HCT116 (cell line): ENCODE data around the gene GRIK4. TPM values are rescaled to one million over a fixed set of nuclear protein-coding genes. Genes with fewer than 3 reads are reported as not detected.

Source experiments
- ATAC-seq: fragments of 200-7000 bp; cut with Tn5 transposase; 2 replicates; pipeline ENCODE4 v1.9.1; 2020; ENCODE audit warnings: mild to moderate bottlenecking, moderate library complexity
- BruUV-seq: library from RNA; stranded (reverse); fragments of 400-500 nt; replicated peaks from 2 replicates; lab custom pipeline; 2021; lab: Mats Ljungman, UMichigan
- CTCF ChIA-PET: fragments of 300-600 bp; sonication (Branson Sonifier 250); formaldehyde crosslinking; loops from one replicate; lab custom pipeline; 2021; ENCODE audit warnings: antibody characterized with exemption; lab: Charles Lee
- POLR2A ChIA-PET: fragments of 300-600, 350-600 bp; sonication (Branson Sonifier 250); formaldehyde crosslinking; loops from one replicate; lab custom pipeline; 2021; ENCODE audit warnings: antibody characterized with exemption; lab: Charles Lee
- RAD21 ChIA-PET, 2 experiments: fragments of 300-600 bp; sonication (Branson Sonifier 250); formaldehyde crosslinking; loops; one replicate each; lab custom pipeline; 2023; ENCODE audit warnings: low total read pairs in 2 of 2; ENCODE audit not compliant: uncharacterized antibody in 2 of 2, unreplicated experiment in 2 of 2, low non-redundant PET in 1 of 2; lab: Charles Lee
- DNase-seq: peaks from one replicate; pipeline ENCODE4 v3.0.0-alpha.2; 2010; ENCODE audit warnings: low read depth, low spot score
- H2AFZ ChIP-seq: fragments of 200-600 bp; shearing (Covaris generic), sonication (generic); 2 replicates; pipeline ENCODE4 v1.6.1; 2017; ENCODE audit warnings: low read depth, mixed run types, mixed read lengths, antibody characterized with exemption, low read length; ENCODE audit not compliant: poor library complexity, severe bottlenecking
- H3K27ac ChIP-seq: 2 replicates; pipeline ENCODE4 v1.5.1; 2012; ENCODE audit warnings: low read depth, low read length
- H3K27me3 ChIP-seq: fragments of 200-600 bp; sonication (generic); 2 replicates; pipeline ENCODE4 v1.6.1; 2016; ENCODE audit warnings: mixed run types, low read length, mixed read lengths; ENCODE audit not compliant: insufficient read depth
- H3K36me3 ChIP-seq, 2 experiments: fragments of 200-500 bp in 1 of 2; fragments of 200-600 bp in 1 of 2; sonication (Bioruptor generic) in 1 of 2; sonication (generic) in 1 of 2; 2 replicates each; pipeline versions ENCODE4 v1.5.1 to v1.6.1; 2014 to 2016; ENCODE audit warnings: low read length in 2 of 2, inconsistent platforms in 1 of 2, mixed read lengths in 1 of 2, mixed run types in 1 of 2; ENCODE audit not compliant: insufficient read depth in 2 of 2, control insufficient read depth in 1 of 2
- H3K4me1 ChIP-seq, 2 experiments: fragments of 200-600 bp in 1 of 2; sonication (generic) in 1 of 2; 2 replicates each; pipeline versions ENCODE4 v1.5.1 to v1.6.1; 2012 to 2017; ENCODE audit warnings: low read length in 2 of 2, inconsistent platforms in 1 of 2, mild to moderate bottlenecking in 1 of 2, mixed read lengths in 1 of 2, mixed run types in 1 of 2, moderate library complexity in 1 of 2; ENCODE audit not compliant: insufficient read depth in 2 of 2, control insufficient read depth in 1 of 2
- H3K4me2 ChIP-seq: fragments of 200-600 bp; sonication (generic); 2 replicates; pipeline ENCODE4 v1.6.1; 2017; ENCODE audit warnings: mixed run types, low read length, mixed read lengths
- H3K4me3 ChIP-seq, 2 experiments: fragments of 200-600 bp in 1 of 2; sonication (generic) in 1 of 2; replicated peaks in 1 of 2; 2 replicates each; pipeline ENCODE4 v1.5.1; 2011 to 2016; ENCODE audit warnings: low read length in 2 of 2, control low read depth in 1 of 2, low read depth in 1 of 2, mild to moderate bottlenecking in 1 of 2, mixed read lengths in 1 of 2, mixed run types in 1 of 2
- H3K79me2 ChIP-seq: fragments of 200-600 bp; sonication (generic); 2 replicates; pipeline ENCODE4 v1.6.1; 2017; ENCODE audit warnings: mild to moderate bottlenecking, mixed run types, low read length, moderate library complexity, mixed read lengths; ENCODE audit not compliant: insufficient read depth
- H3K9ac ChIP-seq: fragments of 200-600 bp; sonication (generic); 2 replicates; pipeline ENCODE4 v1.6.1; 2016; ENCODE audit warnings: low read length, mixed read lengths
- H3K9me2 ChIP-seq: fragments of 200-600 bp; sonication (generic), shearing (Covaris generic); 2 replicates; pipeline ENCODE4 v1.6.1; 2017; ENCODE audit warnings: mixed run types, mild to moderate bottlenecking, moderate library complexity; ENCODE audit not compliant: insufficient read depth
- H3K9me3 ChIP-seq, 2 experiments: fragments of 200-500 bp in 1 of 2; fragments of 200-600 bp in 1 of 2; sonication (Bioruptor generic) in 1 of 2; sonication (generic) in 1 of 2; 2 replicates each; pipeline ENCODE4 v1.6.1; 2014 to 2017; ENCODE audit warnings: low read length in 2 of 2, mixed read lengths in 2 of 2, inconsistent platforms in 1 of 2, low read depth in 1 of 2, mild to moderate bottlenecking in 1 of 2, mixed run types in 1 of 2, moderate library complexity in 1 of 2; ENCODE audit not compliant: control insufficient read depth in 1 of 2, insufficient read depth in 1 of 2
- H4K20me1 ChIP-seq: fragments of 200-600 bp; sonication (generic), shearing (Covaris generic); 2 replicates; pipeline ENCODE4 v1.6.1; 2017; ENCODE audit warnings: mixed run types, mild to moderate bottlenecking, moderate library complexity; ENCODE audit not compliant: insufficient read depth
- CBX3 ChIP-seq: IDR thresholded peaks from 2 replicates; pipeline ENCODE4 v1.6.1; 2012; ENCODE audit warnings: low read depth
- CEBPB ChIP-seq: IDR thresholded peaks from 2 replicates; pipeline ENCODE4 v1.6.1; 2012; ENCODE audit warnings: low read depth
- EGR1 ChIP-seq: IDR thresholded peaks from 2 replicates; pipeline ENCODE4 v1.6.1; 2012; ENCODE audit warnings: low read depth
- ELF1 ChIP-seq: IDR thresholded peaks from 2 replicates; pipeline ENCODE4 v1.6.1; 2012; ENCODE audit warnings: low read depth, borderline replicate concordance
- EZH2 ChIP-seq: fragments of 200-600 bp; sonication (generic); IDR thresholded peaks from 2 replicates; pipeline ENCODE4 v1.6.1; 2017; ENCODE audit warnings: antibody characterized with exemption, mixed run types
- POLR2A ChIP-seq: IDR thresholded peaks from 2 replicates; pipeline ENCODE4 v1.7.0; 2011; ENCODE audit warnings: borderline replicate concordance; ENCODE audit not compliant: insufficient read depth, insufficient read length; ENCODE audit errors: extremely low read depth
- POLR2AphosphoS5 ChIP-seq: IDR thresholded peaks from 2 replicates; pipeline ENCODE4 v1.6.1; 2011; ENCODE audit warnings: mild to moderate bottlenecking, low read depth, low read length, moderate library complexity
- RAD21 ChIP-seq: IDR thresholded peaks from 2 replicates; pipeline ENCODE4 v1.6.1; 2012; ENCODE audit warnings: low read depth, mild to moderate bottlenecking
- SIN3A ChIP-seq: IDR thresholded peaks from 2 replicates; pipeline ENCODE4 v1.6.1; 2012; ENCODE audit warnings: low read depth
- SP1 ChIP-seq: IDR thresholded peaks from 2 replicates; pipeline ENCODE4 v1.6.1; 2012; ENCODE audit warnings: low read depth
- SRF ChIP-seq: IDR thresholded peaks from 2 replicates; pipeline ENCODE4 v1.6.1; 2012; ENCODE audit warnings: low read depth
- TCF7L2 ChIP-seq: IDR thresholded peaks from 2 replicates; pipeline ENCODE4 v1.7.0; 2011; ENCODE audit warnings: borderline replicate concordance, inconsistent platforms; ENCODE audit not compliant: insufficient read depth, insufficient read length; ENCODE audit errors: extremely low read depth
- ZFX ChIP-seq: fragments of 450-650 bp; IDR thresholded peaks from 2 replicates; pipeline ENCODE4 v1.6.1; 2017
- ZNF274 ChIP-seq: fragments of 200-500 bp; sonication (Bioruptor generic); IDR thresholded peaks from 2 replicates; pipeline ENCODE4 v1.6.1; 2014; ENCODE audit warnings: mild to moderate bottlenecking, low read depth, low read length, inconsistent platforms
- intact Hi-C: fragments of 100-400 bp; cut with micrococcal nuclease; formaldehyde crosslinking; loops from 2 replicates; pipeline ENCODE4 v1.10.0; 2022
- total RNA-seq: library from RNA; stranded (reverse); gene quantifications from one replicate; pipeline ENCODE4 v1.2.1, GENCODE V29; 2021; ENCODE audit not compliant: unreplicated experiment
- TF ChIP-seq, protein P1 (sequence below): IDR thresholded peaks from 2 replicates; pipeline ENCODE4 v1.6.1; 2012
- TF ChIP-seq, protein P2 (sequence below), 3 experiments: fragments of 200-600 bp in 1 of 3; sonication (generic) in 1 of 3; IDR thresholded peaks in 2 of 3; conservative IDR thresholded peaks in 1 of 3; 2 replicates each; pipeline ENCODE4 v1.5.1; 2012 to 2017; ENCODE audit warnings: low read depth in 2 of 3, low read length in 2 of 3, antibody characterized with exemption in 1 of 3, borderline replicate concordance in 1 of 3, control low read depth in 1 of 3, mild to moderate bottlenecking in 1 of 3, mixed read lengths in 1 of 3, mixed run types in 1 of 3, moderate library complexity in 1 of 3; ENCODE audit not compliant: insufficient read depth in 1 of 3
- TF ChIP-seq, protein P3 (sequence below): IDR thresholded peaks from 2 replicates; pipeline ENCODE4 v1.6.1; 2012; ENCODE audit warnings: low read depth

Gene GRIK4
- total RNA-seq, 1 experiment from 2014 or later = 0.52 TPM

DNA sequence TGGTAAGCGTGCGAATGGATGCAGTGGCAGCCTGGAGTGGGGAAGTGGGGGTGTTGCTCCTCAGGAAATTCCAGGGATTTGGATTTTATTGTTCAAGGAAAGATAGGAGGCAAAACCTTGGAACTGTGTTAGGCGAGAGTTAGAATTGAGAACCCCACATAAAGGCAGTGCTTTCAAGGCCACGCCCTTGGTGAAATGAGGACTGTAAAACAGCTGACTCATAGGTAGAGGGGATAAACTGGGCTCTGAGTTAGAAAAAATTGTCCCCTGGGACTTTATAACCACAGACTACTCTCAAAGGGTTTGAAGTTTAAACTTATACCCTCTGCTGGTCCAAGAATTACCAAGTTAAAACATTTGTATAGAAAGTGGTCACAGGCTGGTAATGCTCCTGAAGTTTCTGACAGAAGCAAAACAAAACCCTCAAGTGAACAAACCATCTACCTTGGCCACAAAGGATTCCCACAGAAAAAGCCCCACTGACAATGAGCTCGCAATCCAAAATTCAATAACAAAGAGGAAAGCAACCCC, 262.0 kb downstream of the GRIK4 start:
- DNase-seq (no peak), ATAC-seq (no peak)
- Histone ChIP-seq H2AFZ (no peak overlapping the region), H3K9ac (no peak overlapping the region), H3K36me3 (no peaks in the 10 kb centered on the region), H3K27ac (no peak overlapping the region), H3K4me3 (no peak overlapping the region), H3K27me3 (no peaks in the 10 kb centered on the region), H3K9me3 (0 out of 4 replicates have a peak, but pooled peaks cover 0 to under 1% of the 10 kb centered on the region in 2 experiments), H3K79me2 (no peaks in the 10 kb centered on the region), H4K20me1 (no peaks in the 10 kb centered on the region), H3K9me2 (no peaks in the 10 kb centered on the region), H3K4me1 (peaks cover 0 to 9% of the 10 kb centered on the region in 2 experiments; a peak in 3 of 4 replicates), H3K4me2 (peak overlapping the region; percentile 31)
- BruUV-seq = no TSS peak
- POLR2A ChIA-PET = no interaction called here
- RAD21 ChIA-PET = no interaction called here
- intact Hi-C loops = no loop called here
- CTCF ChIA-PET = no interaction called here
- TF ChIP-seq, protein P1, sequence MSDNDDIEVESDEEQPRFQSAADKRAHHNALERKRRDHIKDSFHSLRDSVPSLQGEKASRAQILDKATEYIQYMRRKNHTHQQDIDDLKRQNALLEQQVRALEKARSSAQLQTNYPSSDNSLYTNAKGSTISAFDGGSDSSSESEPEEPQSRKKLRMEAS = no peak
- TF ChIP-seq CBX3 (no peak), RAD21 (no peak), ZFX (no peak), POLR2A (no peak), EZH2 (no peak), SRF (no peak), EGR1 (no peak), POLR2AphosphoS5 (no peak), SIN3A (no peak), ZNF274 (no peak), CEBPB (no peak), TCF7L2 (no peak), SP1 (no peak), ELF1 (no peak)
- TF ChIP-seq, protein P2, sequence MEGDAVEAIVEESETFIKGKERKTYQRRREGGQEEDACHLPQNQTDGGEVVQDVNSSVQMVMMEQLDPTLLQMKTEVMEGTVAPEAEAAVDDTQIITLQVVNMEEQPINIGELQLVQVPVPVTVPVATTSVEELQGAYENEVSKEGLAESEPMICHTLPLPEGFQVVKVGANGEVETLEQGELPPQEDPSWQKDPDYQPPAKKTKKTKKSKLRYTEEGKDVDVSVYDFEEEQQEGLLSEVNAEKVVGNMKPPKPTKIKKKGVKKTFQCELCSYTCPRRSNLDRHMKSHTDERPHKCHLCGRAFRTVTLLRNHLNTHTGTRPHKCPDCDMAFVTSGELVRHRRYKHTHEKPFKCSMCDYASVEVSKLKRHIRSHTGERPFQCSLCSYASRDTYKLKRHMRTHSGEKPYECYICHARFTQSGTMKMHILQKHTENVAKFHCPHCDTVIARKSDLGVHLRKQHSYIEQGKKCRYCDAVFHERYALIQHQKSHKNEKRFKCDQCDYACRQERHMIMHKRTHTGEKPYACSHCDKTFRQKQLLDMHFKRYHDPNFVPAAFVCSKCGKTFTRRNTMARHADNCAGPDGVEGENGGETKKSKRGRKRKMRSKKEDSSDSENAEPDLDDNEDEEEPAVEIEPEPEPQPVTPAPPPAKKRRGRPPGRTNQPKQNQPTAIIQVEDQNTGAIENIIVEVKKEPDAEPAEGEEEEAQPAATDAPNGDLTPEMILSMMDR (IDR thresholded peaks at IDR 0.05 in 2 of 3, conservative IDR thresholded peaks at IDR 0.05 in 1 of 3; ENCODE audit: borderline replicate concordance in 1 of 3, insufficient read depth in 1 of 3, low read depth in 2 of 3, low read length in 2 of 3) = no peak
- TF ChIP-seq, protein P3, sequence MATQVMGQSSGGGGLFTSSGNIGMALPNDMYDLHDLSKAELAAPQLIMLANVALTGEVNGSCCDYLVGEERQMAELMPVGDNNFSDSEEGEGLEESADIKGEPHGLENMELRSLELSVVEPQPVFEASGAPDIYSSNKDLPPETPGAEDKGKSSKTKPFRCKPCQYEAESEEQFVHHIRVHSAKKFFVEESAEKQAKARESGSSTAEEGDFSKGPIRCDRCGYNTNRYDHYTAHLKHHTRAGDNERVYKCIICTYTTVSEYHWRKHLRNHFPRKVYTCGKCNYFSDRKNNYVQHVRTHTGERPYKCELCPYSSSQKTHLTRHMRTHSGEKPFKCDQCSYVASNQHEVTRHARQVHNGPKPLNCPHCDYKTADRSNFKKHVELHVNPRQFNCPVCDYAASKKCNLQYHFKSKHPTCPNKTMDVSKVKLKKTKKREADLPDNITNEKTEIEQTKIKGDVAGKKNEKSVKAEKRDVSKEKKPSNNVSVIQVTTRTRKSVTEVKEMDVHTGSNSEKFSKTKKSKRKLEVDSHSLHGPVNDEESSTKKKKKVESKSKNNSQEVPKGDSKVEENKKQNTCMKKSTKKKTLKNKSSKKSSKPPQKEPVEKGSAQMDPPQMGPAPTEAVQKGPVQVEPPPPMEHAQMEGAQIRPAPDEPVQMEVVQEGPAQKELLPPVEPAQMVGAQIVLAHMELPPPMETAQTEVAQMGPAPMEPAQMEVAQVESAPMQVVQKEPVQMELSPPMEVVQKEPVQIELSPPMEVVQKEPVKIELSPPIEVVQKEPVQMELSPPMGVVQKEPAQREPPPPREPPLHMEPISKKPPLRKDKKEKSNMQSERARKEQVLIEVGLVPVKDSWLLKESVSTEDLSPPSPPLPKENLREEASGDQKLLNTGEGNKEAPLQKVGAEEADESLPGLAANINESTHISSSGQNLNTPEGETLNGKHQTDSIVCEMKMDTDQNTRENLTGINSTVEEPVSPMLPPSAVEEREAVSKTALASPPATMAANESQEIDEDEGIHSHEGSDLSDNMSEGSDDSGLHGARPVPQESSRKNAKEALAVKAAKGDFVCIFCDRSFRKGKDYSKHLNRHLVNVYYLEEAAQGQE = no peak
